UCSD-AML1 (cell line): Measurements from ENCODE around the gene DGCR2.

ENCODE experiments used
- DNase-seq: peaks from one replicate; lab custom pipeline; 2025; ENCODE audit not compliant: unreplicated experiment; lab: John Stamatoyannopoulos, UW

Gene DGCR2

DNA sequence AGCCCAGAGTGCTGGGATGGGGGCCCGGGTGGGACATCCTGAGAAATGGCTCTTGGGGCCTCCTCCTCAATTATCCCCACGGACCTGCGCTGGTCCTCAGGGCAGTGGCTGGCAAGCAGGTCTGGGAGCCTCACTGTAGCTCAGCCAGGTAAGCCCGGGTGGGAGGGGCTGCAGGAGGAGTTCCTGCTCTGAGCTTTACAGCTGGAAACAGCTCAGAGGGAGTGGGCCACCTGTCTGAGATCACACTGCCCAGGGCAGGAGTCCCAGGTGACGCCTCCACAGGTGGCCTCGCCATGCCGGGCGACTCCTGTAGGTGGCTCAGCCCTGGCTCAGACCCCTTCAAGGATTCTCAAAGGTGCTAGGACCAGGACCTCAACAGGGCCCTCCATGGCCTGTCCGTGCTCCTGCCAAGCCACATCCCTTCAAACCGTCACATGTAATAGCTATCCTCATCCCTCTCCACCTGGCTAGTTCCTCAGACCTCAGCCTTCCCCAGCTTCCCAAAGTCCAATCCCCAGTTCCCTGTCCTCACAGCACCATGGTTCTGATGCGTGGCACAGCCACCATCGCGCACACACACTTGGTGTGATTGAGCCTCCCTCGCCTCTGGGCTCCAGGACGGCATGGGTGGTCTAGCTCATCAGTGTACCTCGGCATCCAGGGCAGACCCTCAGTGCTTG lies 5.3 kb upstream of the DGCR2 start:
- no peak for DNase-seq

DNA sequence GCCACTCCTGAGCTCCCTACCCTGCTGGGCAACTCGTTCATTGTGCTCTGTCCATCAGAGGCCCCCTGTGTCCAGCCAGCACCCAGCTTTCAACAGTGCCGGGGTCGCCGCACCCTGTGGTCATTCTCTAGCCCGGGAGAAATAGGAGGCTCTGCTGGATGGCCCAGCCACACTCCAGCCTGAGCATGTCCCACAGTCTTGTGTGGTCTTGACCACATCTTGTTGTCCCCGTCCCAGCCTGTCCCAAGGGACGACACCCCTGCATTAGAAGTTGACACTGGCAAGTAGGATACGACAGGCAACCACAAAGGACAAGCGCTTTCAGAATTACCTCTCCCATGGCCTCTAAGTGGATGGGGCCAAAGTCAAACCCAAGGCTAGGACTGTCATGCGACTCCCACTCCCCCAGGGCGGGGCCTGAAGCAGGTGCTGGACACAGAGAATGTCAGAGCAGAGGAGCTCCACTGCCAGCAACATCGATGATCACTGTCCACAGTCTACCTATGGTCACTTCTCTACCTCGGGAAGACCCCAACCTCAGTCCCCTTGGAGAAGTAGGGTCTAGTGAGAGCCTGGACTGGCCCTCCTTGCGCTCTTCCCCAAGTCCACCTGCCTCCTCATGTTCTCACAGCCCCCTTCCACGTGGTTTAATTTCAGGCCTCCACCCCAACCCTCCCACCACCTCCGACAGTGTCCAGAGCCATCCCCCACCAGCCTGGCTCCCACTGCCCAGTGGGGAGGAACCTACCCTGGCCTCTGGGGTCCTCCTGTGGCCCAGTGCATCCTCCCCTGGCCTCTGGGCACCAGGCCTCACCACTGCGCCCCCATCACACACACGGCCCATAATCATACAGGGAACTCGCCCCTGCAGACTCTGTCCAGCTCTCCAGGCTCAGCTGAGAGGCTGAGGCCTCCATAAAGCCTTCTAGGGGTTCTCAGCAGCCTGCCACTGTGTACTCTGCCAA lies 4.4 kb upstream of the DGCR2 start:
- no peak for DNase-seq

- DNase-seq, result no peak
Measured at GRCh38 chr22:19125474-19126308, 3.5 kb upstream of the DGCR2 start.

GRCh38 chr22:19125011-19125410 lies 2.8 kb upstream of the DGCR2 start:
- DNase-seq, result no peak

DNA sequence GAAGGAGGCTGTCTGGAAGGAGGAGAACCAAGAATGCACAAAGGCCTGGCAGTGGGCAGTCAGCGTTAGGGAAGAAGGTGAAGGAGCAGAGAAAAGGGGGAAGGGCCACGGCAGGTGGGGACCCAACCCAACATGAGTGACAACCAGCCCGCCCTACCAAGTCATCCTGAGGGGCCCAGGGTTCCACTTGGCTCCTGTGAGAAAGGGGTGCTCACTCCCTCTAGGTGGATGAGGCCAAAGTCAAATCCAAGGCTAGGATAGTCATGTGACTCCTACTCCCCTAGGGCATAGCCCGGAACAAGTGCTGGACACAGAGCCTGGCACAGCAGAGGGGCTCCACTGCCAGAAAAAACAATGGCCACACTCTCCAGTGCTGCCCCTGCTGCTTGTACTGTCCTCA lies 2.2 kb upstream of the DGCR2 start:
- DNase-seq, result no peak

- no peak for DNase-seq
Measured at GRCh38 chr22:19123936-19124335, 1.7 kb upstream of the DGCR2 start.

- no peak for DNase-seq
Measured at GRCh38 chr22:19122752-19123492, 710 bp upstream of the DGCR2 start.

DNA sequence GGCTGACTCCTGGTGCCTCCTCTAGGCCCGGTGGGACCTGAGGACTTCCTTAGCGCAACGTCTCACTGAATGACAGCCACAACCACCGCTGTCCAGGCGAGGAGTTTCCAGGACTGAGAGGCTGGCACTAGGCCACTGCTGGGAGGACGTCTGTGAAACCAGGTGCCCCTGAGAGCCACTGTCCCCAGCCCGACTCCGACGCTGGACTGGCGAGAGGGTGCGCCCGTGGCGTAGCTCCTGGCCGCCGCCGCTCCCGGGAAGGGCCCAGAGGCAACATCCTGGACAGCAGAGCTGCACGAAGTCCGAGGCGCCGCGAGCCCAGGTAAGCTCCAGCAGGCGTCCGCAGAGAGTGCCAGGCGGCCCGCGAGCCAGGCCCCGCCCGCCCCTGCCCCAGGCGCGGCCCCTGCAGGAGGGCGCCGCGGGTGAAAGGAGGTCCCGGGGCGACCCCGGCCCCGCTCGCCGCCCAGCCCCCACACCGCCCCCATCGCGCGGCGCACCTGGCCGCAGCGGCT lies 525 bp downstream of the DGCR2 start:
- peak; percentile 43 for DNase-seq

- no peak for DNase-seq
Measured at GRCh38 chr22:19120829-19121630, 1.2 kb downstream of the DGCR2 start.

- DNase-seq, result no peak
Measured at GRCh38 chr22:19119949-19120348, 2.3 kb downstream of the DGCR2 start.

DNA sequence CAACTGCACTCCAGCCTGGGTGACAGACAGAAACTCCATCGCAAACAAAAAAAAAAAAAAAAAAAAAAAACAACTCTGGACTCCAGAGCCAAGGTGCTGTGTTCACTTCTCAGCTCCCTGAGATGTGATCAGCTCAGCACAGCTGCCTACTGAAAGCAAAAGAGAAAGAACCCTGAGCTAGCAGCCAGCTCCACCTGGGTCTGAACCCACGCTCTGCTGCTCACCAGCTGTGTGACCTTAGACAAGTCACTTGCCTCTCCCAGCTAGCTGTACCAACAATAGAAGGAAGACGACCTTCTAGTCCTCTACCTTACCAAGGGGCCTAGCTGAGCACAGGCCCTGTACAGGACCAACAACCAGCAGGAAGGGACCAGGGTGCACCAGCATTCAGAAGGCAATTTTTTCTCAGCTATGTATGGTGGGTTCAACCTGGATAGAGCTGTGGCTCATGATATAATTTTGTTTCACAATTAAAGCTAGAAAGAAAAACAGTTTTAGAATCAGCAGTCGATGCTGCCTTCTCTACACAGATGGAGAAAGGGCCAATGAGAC lies 3.8 kb downstream of the DGCR2 start:
- DNase-seq, result no peak

DNA sequence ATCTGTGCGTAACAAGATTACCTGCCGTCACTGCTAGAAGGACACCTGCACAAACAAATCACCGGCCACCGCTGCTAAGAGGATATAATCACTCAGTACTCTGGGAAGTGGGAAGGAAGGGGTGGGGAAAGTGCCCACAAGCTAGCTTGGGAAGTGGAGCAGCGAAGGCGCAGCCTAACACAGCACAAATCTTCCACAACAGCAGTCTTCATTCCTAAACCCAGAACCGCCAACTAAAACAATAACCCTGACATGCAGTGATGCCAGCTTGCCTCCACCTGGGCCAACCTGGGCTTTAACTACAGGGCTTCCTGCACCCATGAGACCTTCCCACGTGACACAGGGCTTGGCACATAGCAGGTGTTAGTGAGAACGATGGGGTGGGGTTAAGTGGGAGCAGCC lies 5.1 kb downstream of the DGCR2 start:
- no peak for DNase-seq

DNA sequence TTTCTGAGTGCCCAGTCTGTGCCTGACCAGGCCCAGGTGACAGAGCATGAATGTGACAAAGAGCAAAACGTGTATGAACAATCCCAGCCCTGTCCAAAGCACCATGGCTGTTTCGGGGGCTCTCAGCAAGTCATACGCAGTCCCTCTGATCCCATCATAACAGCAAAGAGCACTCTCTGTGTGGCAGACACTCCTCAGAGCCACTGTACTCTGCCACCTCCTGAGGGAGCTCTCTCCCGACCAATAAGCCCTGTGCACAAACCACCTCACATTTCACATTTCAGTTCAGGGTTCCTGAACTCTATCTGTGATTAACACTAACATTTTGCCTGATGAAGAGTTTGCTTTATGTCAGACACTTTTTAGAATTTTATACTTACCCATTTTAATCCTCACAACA lies 6.6 kb downstream of the DGCR2 start:
- DNase-seq, result peak; percentile 27

GRCh38 chr22:19114984-19115552 lies 7.1 kb downstream of the DGCR2 start:
- no peak for DNase-seq

DNA sequence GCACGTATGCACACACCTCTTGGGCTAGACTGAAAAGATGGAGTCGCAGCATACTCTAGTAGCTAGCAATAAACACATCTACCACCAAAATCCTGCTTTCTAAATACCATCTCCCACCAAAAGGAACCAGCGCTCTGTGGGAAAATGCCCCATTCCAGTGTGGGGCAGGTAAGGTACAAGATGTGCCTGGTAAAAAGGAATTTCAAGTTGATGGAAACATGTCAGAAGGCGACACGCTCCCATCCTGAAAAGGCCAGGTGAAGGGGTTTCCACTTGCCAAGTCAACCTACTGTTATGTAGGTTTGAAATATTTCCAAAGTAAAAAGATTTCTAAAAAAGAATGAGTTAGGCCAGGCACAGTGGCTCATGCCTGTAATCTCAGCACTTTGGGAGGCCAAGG lies 8.8 kb downstream of the DGCR2 start:
- DNase-seq, result no peak

DNA sequence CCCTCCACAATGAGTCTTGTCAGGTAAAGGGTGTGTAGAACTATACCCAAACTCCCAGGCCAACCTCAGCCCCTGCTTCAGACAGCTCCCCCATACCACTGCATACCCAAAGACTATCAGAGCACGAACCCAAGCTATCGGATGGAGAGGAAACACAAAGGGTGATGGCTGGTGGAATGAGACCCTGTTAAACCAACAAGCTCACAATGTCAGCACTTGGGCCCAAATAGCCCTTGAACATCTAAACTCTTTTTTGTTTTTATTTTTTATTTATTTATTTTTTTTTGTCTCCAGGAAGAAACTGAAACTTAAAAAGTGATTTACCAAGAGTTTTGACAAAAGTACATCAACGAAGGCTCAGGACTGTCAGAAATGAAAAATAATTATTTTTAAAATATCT lies 10.6 kb downstream of the DGCR2 start:
- no peak for DNase-seq

DNA sequence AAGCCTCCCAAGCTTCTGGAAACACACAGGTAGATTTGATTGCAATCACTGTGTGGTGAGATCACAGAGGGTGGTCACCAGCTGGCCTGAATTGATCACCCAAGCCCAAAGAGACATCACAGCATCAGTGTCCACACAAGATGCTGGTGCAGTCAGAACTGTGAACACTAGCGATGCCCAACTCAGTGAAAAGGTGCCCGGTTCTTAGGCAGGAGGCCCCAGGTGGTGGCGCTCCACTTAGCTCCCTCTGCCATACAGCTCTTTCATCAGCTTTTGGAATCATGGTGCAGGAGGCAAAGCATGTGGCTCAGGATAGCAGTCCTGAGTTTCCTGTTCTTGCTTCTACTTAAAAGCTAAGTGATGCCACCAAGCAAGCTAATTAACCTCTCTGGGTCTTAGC lies 11.1 kb downstream of the DGCR2 start:
- DNase-seq, result no peak

DNA sequence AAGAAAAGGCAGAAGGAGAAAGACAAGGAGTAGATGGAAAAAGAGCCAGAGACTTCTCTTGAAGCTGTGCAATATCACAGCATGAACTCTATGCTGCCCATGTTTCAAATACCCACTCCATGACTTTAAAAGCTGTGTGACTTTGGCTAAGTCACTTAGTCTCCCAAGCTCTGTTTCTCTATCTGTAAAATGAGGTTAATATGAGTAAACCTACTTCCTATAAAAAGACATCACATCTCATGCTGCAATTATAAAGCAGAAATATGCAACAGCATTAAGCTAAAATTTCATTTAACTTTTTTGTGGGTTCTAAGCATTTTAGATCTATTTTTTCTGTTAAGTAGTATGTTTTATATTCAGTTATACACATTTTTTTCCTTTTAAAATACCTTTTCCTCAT lies 11.6 kb downstream of the DGCR2 start:
- no peak for DNase-seq

- no peak for DNase-seq
Measured at GRCh38 chr22:19110064-19110458, 12.2 kb downstream of the DGCR2 start.
